ENCODE data around the gene MDC1. TPM values are rescaled to one million over a fixed set of nuclear protein-coding genes. Genes with fewer than 3 reads are reported as not detected.

The MDC1 gene
- total and polyA plus RNA-seq, 2 of the 13 experiments (the other 11 are each of a cell fraction or from before 2014, with no cell fraction given), result 8.4 to 14.0 TPM

GRCh38 chr6:30672445-30673253 is 44.4 kb downstream of the MDC1 start, which contains the start of gene DHX16 (continued):
- TF ChIP-seq ZFP90 (CRISPR knock-in tag; IDR thresholded peaks at IDR 0.05; ENCODE audit: borderline replicate concordance), result peak; percentile 31; the same call in 1 of the 2 replicates
- TF ChIP-seq NFYB (CRISPR knock-in tag; IDR thresholded peaks at IDR 0.05), result no peak
- TF ChIP-seq PRDM10 (CRISPR knock-in tag; IDR thresholded peaks at IDR 0.05; ENCODE audit: low read depth), result peak; percentile 63; the same call in 1 of the 2 replicates
- 0 out of 2 replicates have a peak, but pooled peaks have one; percentile 48 for TF ChIP-seq SP5 (CRISPR knock-in tag; IDR thresholded peaks at IDR 0.05; ENCODE audit: borderline replicate concordance, low read depth)
- no peak for TF ChIP-seq CBX2 (IDR thresholded peaks at IDR 0.05; ENCODE audit: low read depth, low read length)
- no peak for TF ChIP-seq CBX2 (CRISPR knock-in tag; IDR thresholded peaks at IDR 0.05; ENCODE audit: low read depth)
- peak; percentile 64 for TF ChIP-seq TBL1XR1 (IDR thresholded peaks at IDR 0.05; ENCODE audit: borderline replicate concordance, low read length, partially characterized antibody)
- TF ChIP-seq IKZF4 (CRISPR knock-in tag; IDR thresholded peaks at IDR 0.05; ENCODE audit: borderline replicate concordance, low read depth, not compliant biosample characterization), result peak; percentile 72
- peak; percentile 79 to 81 for TF ChIP-seq POLR2A (IDR thresholded peaks at IDR 0.05; ENCODE audit: insufficient read depth in 1 of 2, low read depth in 2 of 2, low read length in 2 of 2)
- 0 out of 2 replicates have a peak, but pooled peaks have one; percentile 26 for TF ChIP-seq CEBPG (CRISPR knock-in tag; IDR thresholded peaks at IDR 0.05)
- TF ChIP-seq ZKSCAN8 (CRISPR knock-in tag; IDR thresholded peaks at IDR 0.05; ENCODE audit: borderline replicate concordance), result peak; percentile 87; the same call in 1 of the 2 replicates
- TF ChIP-seq DZIP1 (CRISPR knock-in tag; IDR thresholded peaks at IDR 0.05), result peak; percentile 96; the same call in 1 of the 2 replicates
- TF ChIP-seq ZNF350 (CRISPR knock-in tag; IDR thresholded peaks at IDR 0.05; ENCODE audit: borderline replicate concordance, low read depth), result peak; percentile 87; the same call in 1 of the 2 replicates
- TF ChIP-seq KLF6 (CRISPR knock-in tag; IDR thresholded peaks at IDR 0.05), result no peak; the same call in 1 of the 2 replicates
- 0 out of 2 replicates have a peak, but pooled peaks have one; percentile 16 for TF ChIP-seq AFF4 (CRISPR knock-in tag; IDR thresholded peaks at IDR 0.05)
- no peak for TF ChIP-seq ZBTB39 (CRISPR knock-in tag; IDR thresholded peaks at IDR 0.05)

Data from HepG2 (cell line).